ENCODE data around the gene DPM2.

- no peak for TF ChIP-seq CTCF (IDR thresholded peaks at IDR 0.05; ENCODE audit: insufficient read depth, low read length)
- no peak for TF ChIP-seq GABPA (IDR thresholded peaks at IDR 0.05; ENCODE audit: low read depth)
- TF ChIP-seq REST (IDR thresholded peaks at IDR 0.05; ENCODE audit: insufficient replicate concordance, low read depth) = no peak
- no peak for TF ChIP-seq POLR2AphosphoS5 (IDR thresholded peaks at IDR 0.05; ENCODE audit: low read depth)
- no peak for TF ChIP-seq SPI1 (IDR thresholded peaks at IDR 0.05; ENCODE audit: borderline replicate concordance, low read depth)
Observed at GRCh38 chr9:127973169-127974000, 35.7 kb upstream of the DPM2 start.
